Colonic mucosa (tissue), 4 donors: ENCODE measurements around the gene MLYCD. TPM values are rescaled to one million over a fixed set of nuclear protein-coding genes. Genes with fewer than 3 reads are reported as not detected.
"Not testable (repeated sequence)": the region's sequence is repeated elsewhere in the genome, so short reads cannot be mapped to it uniquely, and the experiment has no call there.

Source experiments
- DNase-seq: peaks from one replicate; pipeline ENCODE4 v3.0.0-alpha.2; 2020
- H3K27ac ChIP-seq: fragments of 200-600 bp; one replicate; pipeline ENCODE4 v1.8.0; 2021
- H3K27me3 ChIP-seq: fragments of 200-600 bp; one replicate; pipeline ENCODE4 v1.8.0; 2021
- H3K36me3 ChIP-seq: fragments of 200-600 bp; one replicate; pipeline ENCODE4 v1.8.0; 2021
- H3K4me1 ChIP-seq: fragments of 200-600 bp; one replicate; pipeline ENCODE4 v1.8.0; 2021; ENCODE audit warnings: mild to moderate bottlenecking
- H3K4me3 ChIP-seq: fragments of 200-600 bp; one replicate; pipeline ENCODE4 v1.8.0; 2021
- H3K9ac ChIP-seq, 2 donors: one replicate each; pipeline ENCODE4 v1.7.0; 2013; ENCODE audit warnings: control low read depth in 2 of 2, low read depth in 2 of 2, low read length in 2 of 2
- H3K9me3 ChIP-seq: fragments of 200-600 bp; one replicate; pipeline ENCODE4 v1.8.0; 2021
- CTCF ChIP-seq: fragments of 200-600 bp; IDR thresholded peaks from one replicate; pipeline ENCODE4 v1.8.0; 2022; ENCODE audit warnings: antibody characterized with exemption, mild to moderate bottlenecking
- intact Hi-C: fragments of 100-400 bp; cut with DNase I; formaldehyde crosslinking; loops from one replicate; pipeline ENCODE4 v1.14.1; 2022
- total RNA-seq, 2 donors: library from RNA; stranded (reverse); fragmentation: NEBNext Ultra II Directional in 1 of 2; extraction: Animal tissue kit (Norgen Biotek cat#: 25700) in 1 of 2; gene quantifications; one replicate each; pipeline ENCODE4 v1.2.1, GENCODE V29; 2021
- donor health status: healthy.
- donor health status: DM: no; HTN: no; CAD: no.
- donor health status: DM: no; HTN: no; CAD: no.

The MLYCD gene
- total RNA-seq, 2 donors from 2014 or later: 5.5 to 10.6 TPM

- Histone ChIP-seq H3K4me3 (no peak overlapping the region), H3K9me3 (no peaks in the 10 kb centered on the region), H3K36me3 (no peaks in the 10 kb centered on the region), H3K4me1 (no peaks in the 10 kb centered on the region), H3K27me3 (no peaks in the 10 kb centered on the region), H3K27ac (no peak overlapping the region), H3K9ac (no peak overlapping the region)
- no peak for TF ChIP-seq CTCF
- intact Hi-C loops: no loop called here
- DNase-seq: no peak
These were observed 38.4 kb downstream of the MLYCD start for GRCh38 chr16:83937267-83937666.

- no peaks in the 10 kb centered on the region for H3K27me3 ChIP-seq
- DNase-seq: no peak
- TF ChIP-seq CTCF: no peak
- intact Hi-C loops: no loop called here
- H3K9ac ChIP-seq: no peak overlapping the region
- no peak overlapping the region for H3K27ac ChIP-seq
- no peaks in the 10 kb centered on the region for H3K9me3 ChIP-seq
- no peaks in the 10 kb centered on the region for H3K4me1 ChIP-seq
- no peaks in the 10 kb centered on the region for H3K36me3 ChIP-seq
- no peak overlapping the region for H3K4me3 ChIP-seq
These were observed 39.3 kb downstream of the MLYCD start for GRCh38 chr16:83937922-83938885.

GRCh38 chr16:83939266-83939855 lies 40.4 kb downstream of the MLYCD start:
- H3K4me1 ChIP-seq: no peaks in the 10 kb centered on the region
- no peak overlapping the region for H3K4me3 ChIP-seq
- no peaks in the 10 kb centered on the region for H3K36me3 ChIP-seq
- no peak for TF ChIP-seq CTCF
- H3K27ac ChIP-seq: no peak overlapping the region
- no peaks in the 10 kb centered on the region for H3K27me3 ChIP-seq
- intact Hi-C loops: no loop called here
- H3K9ac ChIP-seq: no peak overlapping the region
- H3K9me3 ChIP-seq: no peaks in the 10 kb centered on the region
- no peak for DNase-seq

GRCh38 chr16:83940119-83940518 lies 41.2 kb downstream of the MLYCD start:
- Histone ChIP-seq H3K9me3 (no peaks in the 10 kb centered on the region), H3K9ac (no peak overlapping the region), H3K4me3 (no peak overlapping the region), H3K4me1 (no peaks in the 10 kb centered on the region), H3K27me3 (no peaks in the 10 kb centered on the region), H3K27ac (no peak overlapping the region), H3K36me3 (no peaks in the 10 kb centered on the region)
- intact Hi-C loops: no loop called here
- TF ChIP-seq CTCF: no peak
- DNase-seq: no peak

GRCh38 chr16:83940630-83941378 lies 41.9 kb downstream of the MLYCD start:
- Histone ChIP-seq H3K36me3 (no peaks in the 10 kb centered on the region), H3K9me3 (no peaks in the 10 kb centered on the region), H3K27ac (no peak overlapping the region), H3K4me3 (no peak overlapping the region), H3K9ac (no peak overlapping the region), H3K27me3 (no peaks in the 10 kb centered on the region), H3K4me1 (no peaks in the 10 kb centered on the region)
- no peak for DNase-seq
- intact Hi-C loops: no loop called here
- no peak for TF ChIP-seq CTCF

GRCh38 chr16:83941546-83941945 lies 42.6 kb downstream of the MLYCD start:
- H3K4me3 ChIP-seq, DNase-seq, H3K27me3 ChIP-seq, H3K9ac ChIP-seq, intact Hi-C loops, H3K27ac ChIP-seq, H3K36me3 ChIP-seq, H3K4me1 ChIP-seq, H3K9me3 ChIP-seq: not testable (repeated sequence)
